Astrocyte (in vitro differentiated cells and primary cell): Measurements from ENCODE around the gene ORC3. TPM values are rescaled to one million over a fixed set of nuclear protein-coding genes. Genes with fewer than 3 reads are reported as not detected.

Experiments used
- DNase-seq: peaks from one replicate; pipeline ENCODE4 v3.0.0-alpha.2; 2010; ENCODE audit warnings: low read depth
- FAIRE-seq: peaks from 2 replicates; lab custom pipeline; 2011; peaks lifted over from hg19 to GRCh38; lab: Jason Lieb, UNC
- H2AFZ ChIP-seq: 2 replicates; pipeline ENCODE4 v1.6.0; 2012; ENCODE audit warnings: low read depth, low read length, inconsistent platforms
- H3K27ac ChIP-seq: 2 replicates; pipeline ENCODE4 v1.5.1; 2011; ENCODE audit warnings: low read depth, low read length, inconsistent platforms
- H3K27me3 ChIP-seq: 2 replicates; pipeline ENCODE4 v1.6.0; 2011; ENCODE audit warnings: low read length, inconsistent platforms; ENCODE audit not compliant: insufficient read depth
- H3K36me3 ChIP-seq: 2 replicates; pipeline ENCODE4 v1.5.1; 2011; ENCODE audit warnings: low read length, inconsistent platforms; ENCODE audit not compliant: insufficient read depth
- H3K4me1 ChIP-seq: 2 replicates; pipeline ENCODE4 v1.5.1; 2011; ENCODE audit warnings: low read length, inconsistent platforms; ENCODE audit not compliant: insufficient read depth
- H3K4me2 ChIP-seq: 2 replicates; pipeline ENCODE4 v1.6.0; 2012; ENCODE audit warnings: low read length, inconsistent platforms
- H3K4me3 ChIP-seq: 2 replicates; pipeline ENCODE4 v1.5.1; 2011; ENCODE audit warnings: low read depth, mild to moderate bottlenecking, low read length, inconsistent platforms; ENCODE audit not compliant: insufficient read depth
- H3K79me2 ChIP-seq: 2 replicates; pipeline ENCODE4 v1.6.0; 2012; ENCODE audit warnings: mild to moderate bottlenecking, low read length, inconsistent platforms; ENCODE audit not compliant: insufficient read depth
- H3K9ac ChIP-seq: 2 replicates; pipeline ENCODE4 v1.6.0; 2012; ENCODE audit warnings: mild to moderate bottlenecking, low read length, inconsistent platforms
- H3K9me3 ChIP-seq: 2 replicates; pipeline ENCODE4 v1.5.1; 2012; ENCODE audit warnings: low read depth, mild to moderate bottlenecking, low read length, inconsistent platforms; ENCODE audit not compliant: insufficient read depth
- H4K20me1 ChIP-seq: 2 replicates; pipeline ENCODE4 v1.6.0; 2012; ENCODE audit warnings: low read length, inconsistent platforms; ENCODE audit not compliant: insufficient read depth
- H3K27ac Mint-ChIP-seq: one replicate; pipeline ENCODE4 v1.8.0; 2021; ENCODE audit warnings: mild to moderate bottlenecking, mixed read lengths; ENCODE audit not compliant: unreplicated experiment
- H3K27me3 Mint-ChIP-seq: one replicate; pipeline ENCODE4 v1.8.0; 2021; ENCODE audit warnings: low read depth, mixed read lengths; ENCODE audit not compliant: unreplicated experiment
- H3K36me3 Mint-ChIP-seq: one replicate; pipeline ENCODE4 v1.8.0; 2021; ENCODE audit warnings: low read depth, mixed read lengths; ENCODE audit not compliant: unreplicated experiment
- H3K4me1 Mint-ChIP-seq: one replicate; pipeline ENCODE4 v1.8.0; 2021; ENCODE audit warnings: low read depth, mixed read lengths; ENCODE audit not compliant: unreplicated experiment
- H3K4me3 Mint-ChIP-seq: one replicate; pipeline ENCODE4 v1.8.0; 2021; ENCODE audit warnings: mild to moderate bottlenecking, moderate library complexity, mixed read lengths; ENCODE audit not compliant: unreplicated experiment
- H3K9me3 Mint-ChIP-seq: one replicate; pipeline ENCODE4 v1.8.0; 2021; ENCODE audit warnings: mild to moderate bottlenecking, mixed read lengths; ENCODE audit not compliant: unreplicated experiment
- CTCF ChIP-seq: IDR thresholded peaks from 2 replicates; pipeline ENCODE4 v1.5.1; 2011; ENCODE audit warnings: low read depth, mild to moderate bottlenecking, inconsistent platforms, low read length, moderate library complexity; ENCODE audit not compliant: insufficient read depth
- EZH2 ChIP-seq: IDR thresholded peaks from 2 replicates; pipeline ENCODE4 v1.6.1; 2012; ENCODE audit warnings: mild to moderate bottlenecking, low read length, inconsistent platforms; ENCODE audit not compliant: insufficient read depth
- total RNA-seq: library from RNA; stranded (reverse); gene quantifications from 2 replicates; pipeline ENCODE4 v1.2.1, GENCODE V29; 2021

The ORC3 gene
- total RNA-seq, 1 donor from 2014 or later, result 23.1 TPM

- TF ChIP-seq EZH2, result no peak
- TF ChIP-seq CTCF, result no peak
Measured at GRCh38 chr6:87655824-87656223, 65.9 kb downstream of the ORC3 start.

DNA sequence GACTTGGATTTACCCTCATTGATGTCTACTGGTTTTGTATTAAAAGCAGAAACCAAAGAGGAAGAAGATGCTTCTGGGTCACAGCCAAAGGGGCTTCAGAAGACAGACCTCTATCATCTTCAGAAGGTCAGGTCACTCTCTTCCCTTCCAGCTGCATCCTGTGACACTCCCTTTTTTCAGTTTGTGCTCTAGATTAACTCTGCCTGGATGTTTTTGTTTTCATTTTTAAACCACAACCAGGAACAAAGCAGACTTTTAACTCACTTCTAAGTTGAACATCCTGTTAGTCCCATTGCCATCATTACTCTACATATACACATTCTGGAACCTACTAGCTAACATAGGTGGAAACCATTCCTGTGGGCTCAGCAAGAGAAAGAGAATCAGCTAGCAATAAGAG, 66.9 kb downstream of the ORC3 start:
- Histone ChIP-seq H4K20me1 (no peaks in the 10 kb centered on the region), H3K9me3 (no peaks in the 10 kb centered on the region), H3K4me2 (no peak overlapping the region), H3K79me2 (no peaks in the 10 kb centered on the region), H3K4me3 (no peak overlapping the region), H3K27me3 (no peaks in the 10 kb centered on the region), H3K27ac (no peak overlapping the region), H2AFZ (no peak overlapping the region), H3K36me3 (peaks cover 3% of the 10 kb centered on the region), H3K4me1 (peaks cover 10% of the 10 kb centered on the region), H3K9ac (no peak overlapping the region)
- TF ChIP-seq EZH2 (no peak), CTCF (no peak)
- peaks cover 24% of the 10 kb centered on the region for H3K4me1 Mint-ChIP-seq
- no peaks in the 10 kb centered on the region for H3K9me3 Mint-ChIP-seq
- H3K27ac Mint-ChIP-seq, result no peak overlapping the region
- peaks cover 4% of the 10 kb centered on the region for H3K36me3 Mint-ChIP-seq
- FAIRE-seq, result no peak
- DNase-seq, result no peak
- H3K4me3 Mint-ChIP-seq, result no peak overlapping the region
- no peaks in the 10 kb centered on the region for H3K27me3 Mint-ChIP-seq

More at GRCh38 chr6:87655824-87656223, 65.9 kb downstream of the ORC3 start:
- H3K27me3 ChIP-seq, result no peaks in the 10 kb centered on the region
- no peak overlapping the region for H3K4me3 ChIP-seq
- Mint-ChIP-seq H3K27ac (no peak overlapping the region), H3K36me3 (peaks cover 4% of the 10 kb centered on the region), H3K4me1 (peaks cover 17% of the 10 kb centered on the region), H3K27me3 (no peaks in the 10 kb centered on the region), H3K4me3 (no peak overlapping the region), H3K9me3 (no peaks in the 10 kb centered on the region)
- no peak overlapping the region for H3K9ac ChIP-seq
- H3K4me1 ChIP-seq, result peaks cover 10% of the 10 kb centered on the region
- H2AFZ ChIP-seq, result no peak overlapping the region
- no peaks in the 10 kb centered on the region for H3K79me2 ChIP-seq
- H3K4me2 ChIP-seq, result no peak overlapping the region
- FAIRE-seq (no peak), DNase-seq (no peak)
- no peaks in the 10 kb centered on the region for H4K20me1 ChIP-seq
- no peak overlapping the region for H3K27ac ChIP-seq
- H3K9me3 ChIP-seq, result no peaks in the 10 kb centered on the region
- peaks cover 3% of the 10 kb centered on the region for H3K36me3 ChIP-seq

DNA sequence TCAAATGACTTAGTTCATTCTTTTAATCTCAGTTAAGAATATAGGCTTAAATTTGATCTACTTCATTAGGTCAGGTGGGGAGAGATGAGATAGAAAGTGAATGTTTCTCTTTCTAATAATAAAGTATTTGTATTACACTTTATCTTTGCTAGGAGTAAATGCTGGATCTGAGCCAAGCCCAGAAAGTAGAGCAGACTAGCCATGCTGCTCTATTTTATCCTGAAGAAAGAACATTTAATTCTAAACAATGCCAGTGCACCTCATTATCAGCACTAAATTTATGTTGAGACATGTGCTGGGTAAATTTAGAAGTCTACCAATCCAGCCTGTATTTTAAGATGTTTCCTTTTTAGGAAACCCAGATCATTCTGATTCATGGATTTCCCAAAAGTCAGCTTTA, 68.6 kb downstream of the ORC3 start:
- Histone ChIP-seq H4K20me1 (no peaks in the 10 kb centered on the region), H3K9me3 (no peaks in the 10 kb centered on the region), H3K4me2 (no peak overlapping the region), H3K27me3 (no peaks in the 10 kb centered on the region), H3K36me3 (peaks cover 3% of the 10 kb centered on the region), H3K4me3 (no peak overlapping the region), H3K27ac (no peak overlapping the region), H3K79me2 (no peaks in the 10 kb centered on the region), H3K4me1 (peaks cover 10% of the 10 kb centered on the region), H2AFZ (no peak overlapping the region), H3K9ac (no peak overlapping the region)
- Mint-ChIP-seq H3K27ac (no peak overlapping the region), H3K27me3 (no peaks in the 10 kb centered on the region), H3K9me3 (no peaks in the 10 kb centered on the region), H3K36me3 (peaks cover 5% of the 10 kb centered on the region), H3K4me3 (no peak overlapping the region), H3K4me1 (peaks cover 24% of the 10 kb centered on the region)
- no peak for TF ChIP-seq CTCF
- TF ChIP-seq EZH2, result no peak
- FAIRE-seq (no peak), DNase-seq (peak; percentile 8)
